C4-2B (cell line): ENCODE measurements around the gene IFT80.
A peak's percentile ranks its signal among the peaks of the same experiment; 100 is the strongest.

ENCODE experiments used
- H3K27ac ChIP-seq: fragments of 450-650 bp; 2 replicates; pipeline ENCODE4 v1.5.1; 2017
- ZFX ChIP-seq: fragments of 450-650 bp; IDR thresholded peaks from 2 replicates; pipeline ENCODE4 v1.6.1; 2017
- TF ChIP-seq, protein P1 (sequence below): fragments of 450-650 bp; conservative IDR thresholded peaks from 2 replicates; pipeline ENCODE4 v1.5.1; 2017; ENCODE audit warnings: mild to moderate bottlenecking

Gene IFT80

GRCh38 chr3:160409812-160410610 is 11.0 kb upstream of the IFT80 start:
- TF ChIP-seq ZFX = no peak
- TF ChIP-seq, protein P1, sequence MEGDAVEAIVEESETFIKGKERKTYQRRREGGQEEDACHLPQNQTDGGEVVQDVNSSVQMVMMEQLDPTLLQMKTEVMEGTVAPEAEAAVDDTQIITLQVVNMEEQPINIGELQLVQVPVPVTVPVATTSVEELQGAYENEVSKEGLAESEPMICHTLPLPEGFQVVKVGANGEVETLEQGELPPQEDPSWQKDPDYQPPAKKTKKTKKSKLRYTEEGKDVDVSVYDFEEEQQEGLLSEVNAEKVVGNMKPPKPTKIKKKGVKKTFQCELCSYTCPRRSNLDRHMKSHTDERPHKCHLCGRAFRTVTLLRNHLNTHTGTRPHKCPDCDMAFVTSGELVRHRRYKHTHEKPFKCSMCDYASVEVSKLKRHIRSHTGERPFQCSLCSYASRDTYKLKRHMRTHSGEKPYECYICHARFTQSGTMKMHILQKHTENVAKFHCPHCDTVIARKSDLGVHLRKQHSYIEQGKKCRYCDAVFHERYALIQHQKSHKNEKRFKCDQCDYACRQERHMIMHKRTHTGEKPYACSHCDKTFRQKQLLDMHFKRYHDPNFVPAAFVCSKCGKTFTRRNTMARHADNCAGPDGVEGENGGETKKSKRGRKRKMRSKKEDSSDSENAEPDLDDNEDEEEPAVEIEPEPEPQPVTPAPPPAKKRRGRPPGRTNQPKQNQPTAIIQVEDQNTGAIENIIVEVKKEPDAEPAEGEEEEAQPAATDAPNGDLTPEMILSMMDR = no peak

DNA sequence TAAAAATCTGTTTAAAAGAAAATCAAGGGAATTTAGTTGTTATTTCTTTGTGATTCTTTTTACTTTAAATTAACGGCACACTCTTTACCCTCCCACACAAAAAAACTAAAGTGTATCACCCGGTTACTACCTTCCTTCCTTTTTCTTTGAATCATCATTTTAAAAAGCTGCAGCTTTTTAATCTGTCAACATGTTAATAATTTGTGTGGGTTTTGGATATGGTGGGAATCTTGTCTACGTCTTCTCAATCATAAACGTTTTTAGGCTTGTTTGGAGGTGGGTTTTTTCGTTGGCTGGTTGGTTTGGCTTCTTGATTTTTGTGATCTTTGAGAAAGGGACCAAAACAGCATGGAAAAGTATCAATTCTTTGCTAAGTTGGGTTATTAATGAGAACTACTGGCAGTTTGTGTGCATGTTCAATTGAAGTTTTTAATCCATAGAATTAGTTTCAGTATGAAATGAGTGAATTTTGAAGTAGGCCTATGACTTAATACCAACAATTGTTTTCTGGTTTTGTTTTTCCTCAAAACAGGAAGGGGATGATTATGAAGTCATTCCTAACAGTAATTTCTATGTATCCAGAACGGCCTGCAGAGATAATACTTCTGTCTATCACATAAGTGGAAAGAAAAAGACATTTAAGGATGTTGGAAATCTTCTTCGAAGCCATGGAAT is 4.9 kb upstream of the IFT80 start:
- H3K27ac ChIP-seq = no peak overlapping the region
- TF ChIP-seq, protein P1 = no peak
- no peak for TF ChIP-seq ZFX

More at GRCh38 chr3:160409812-160410610, 11.0 kb upstream of the IFT80 start:
- H3K27ac ChIP-seq = no peak overlapping the region

GRCh38 chr3:160403028-160403545 is 4.1 kb upstream of the IFT80 start:
- no peak overlapping the region for H3K27ac ChIP-seq
- no peak for TF ChIP-seq ZFX
- TF ChIP-seq, protein P1 = no peak

DNA sequence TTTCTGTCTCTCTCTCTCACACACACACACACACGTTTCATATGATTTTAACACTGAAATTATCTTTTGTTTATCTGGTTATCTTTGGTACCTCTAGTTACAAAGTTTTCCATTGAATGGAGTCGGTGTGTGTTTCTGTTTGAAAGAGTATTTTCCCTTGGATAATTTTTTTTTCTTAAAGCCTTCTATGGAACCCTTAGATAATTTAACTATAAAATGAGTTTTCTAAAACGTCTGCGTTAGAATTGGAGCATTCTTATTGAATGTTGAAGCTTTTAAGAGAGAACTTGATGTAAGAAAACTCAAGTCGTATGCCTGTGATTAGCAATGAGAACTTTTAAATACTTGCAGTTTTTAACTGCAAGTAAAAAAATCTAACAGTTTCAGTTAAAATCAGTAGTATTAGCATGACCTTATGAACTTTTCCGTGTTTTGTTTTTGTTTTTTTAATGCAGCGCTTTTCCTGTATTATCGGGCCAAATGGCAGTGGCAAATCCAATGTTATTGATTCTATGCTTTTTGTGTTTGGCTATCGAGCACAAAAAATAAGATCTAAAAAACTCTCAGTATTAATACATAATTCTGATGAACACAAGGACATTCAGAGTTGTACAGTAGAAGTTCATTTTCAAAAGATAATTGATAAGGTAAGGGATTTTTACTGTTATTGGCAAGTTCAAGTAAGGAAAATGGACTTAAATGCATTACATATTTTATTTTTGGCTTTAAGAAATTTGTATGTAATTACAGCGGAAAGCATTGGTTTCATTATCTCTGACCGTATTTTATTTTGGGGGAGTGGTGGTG is 3.4 kb upstream of the IFT80 start:
- TF ChIP-seq ZFX = no peak
- TF ChIP-seq, protein P1 = no peak
- no peak overlapping the region for H3K27ac ChIP-seq

GRCh38 chr3:160401291-160402095 is 2.5 kb upstream of the IFT80 start:
- no peak for TF ChIP-seq ZFX
- TF ChIP-seq, protein P1 = no peak
- H3K27ac ChIP-seq = peak overlapping the region; percentile 98

- H3K27ac ChIP-seq = peak overlapping the region; percentile 98
- no peak for TF ChIP-seq ZFX
These were observed 1.7 kb upstream of the IFT80 start for GRCh38 chr3:160400702-160401150.
